ENCODE measurements around the gene PPP1R13L.

PPP1R13L gene

GRCh38 chr19:45355910-45356309 lies 49.0 kb downstream of the PPP1R13L start:
- Histone ChIP-seq H3K27me3 (ENCODE audit: insufficient read depth, low read length, poor library complexity, severe bottlenecking) (no peaks in the 10 kb centered on the region), H3K4me1 (ENCODE audit: insufficient read depth, low read length, poor library complexity, severe bottlenecking) (no peaks in the 10 kb centered on the region), H3K36me3 (ENCODE audit: insufficient read depth, low read length) (peaks cover 6% of the 10 kb centered on the region; the same call in 1 of the 2 replicates), H3K4me2 (ENCODE audit: low read depth, low read length, poor library complexity, severe bottlenecking) (no peak overlapping the region), H3F3A (ENCODE audit: low read depth) (no peaks in the 10 kb centered on the region), H3K79me2 (ENCODE audit: insufficient read depth, low read length) (no peaks in the 10 kb centered on the region), H3K9me2 (replicated peaks; ENCODE audit: low read depth, low read length) (no peaks in the 10 kb centered on the region), H2AFZ (ENCODE audit: low read length) (no peak overlapping the region), H3K9ac (ENCODE audit: low read depth, low read length, poor library complexity, severe bottlenecking) (no peak overlapping the region), H4K20me1 (ENCODE audit: insufficient read depth, low read length, poor library complexity, severe bottlenecking) (no peaks in the 10 kb centered on the region), H3K4me3 (ENCODE audit: low read length, poor library complexity, severe bottlenecking) (no peak overlapping the region), H3K9me3 (ENCODE audit: insufficient read depth, low read depth, low read length) (no peaks in the 10 kb centered on the region)
- TF ChIP-seq EZH2phosphoT487 (IDR thresholded peaks at IDR 0.05; ENCODE audit: borderline replicate concordance), result no peak
- no peak for TF ChIP-seq CTCF (conservative IDR thresholded peaks at IDR 0.05; ENCODE audit: low read length)

GRCh38 chr19:45355402-45355801 lies 49.5 kb downstream of the PPP1R13L start:
- H3F3A ChIP-seq (ENCODE audit: low read depth), result no peaks in the 10 kb centered on the region
- no peaks in the 10 kb centered on the region for H4K20me1 ChIP-seq (ENCODE audit: insufficient read depth, low read length, poor library complexity, severe bottlenecking)
- no peaks in the 10 kb centered on the region for H3K9me2 ChIP-seq (replicated peaks; ENCODE audit: low read depth, low read length)
- TF ChIP-seq CTCF (conservative IDR thresholded peaks at IDR 0.05; ENCODE audit: low read length) (no peak), EZH2phosphoT487 (IDR thresholded peaks at IDR 0.05; ENCODE audit: borderline replicate concordance) (no peak)
- H3K4me1 ChIP-seq (ENCODE audit: insufficient read depth, low read length, poor library complexity, severe bottlenecking), result no peaks in the 10 kb centered on the region
- H3K9ac ChIP-seq (ENCODE audit: low read depth, low read length, poor library complexity, severe bottlenecking), result no peak overlapping the region
- H3K79me2 ChIP-seq (ENCODE audit: insufficient read depth, low read length), result no peaks in the 10 kb centered on the region
- no peaks in the 10 kb centered on the region for H3K9me3 ChIP-seq (ENCODE audit: insufficient read depth, low read depth, low read length)
- no peak overlapping the region for H3K4me2 ChIP-seq (ENCODE audit: low read depth, low read length, poor library complexity, severe bottlenecking)
- H3K36me3 ChIP-seq (ENCODE audit: insufficient read depth, low read length), result peaks cover 6% of the 10 kb centered on the region; the same call in 1 of the 2 replicates
- no peak overlapping the region for H3K4me3 ChIP-seq (ENCODE audit: low read length, poor library complexity, severe bottlenecking)
- no peak overlapping the region for H2AFZ ChIP-seq (ENCODE audit: low read length)
- no peaks in the 10 kb centered on the region for H3K27me3 ChIP-seq (ENCODE audit: insufficient read depth, low read length, poor library complexity, severe bottlenecking)

- no peaks in the 10 kb centered on the region for H3K9me3 ChIP-seq (ENCODE audit: insufficient read depth, low read depth, low read length)
- H3K9me2 ChIP-seq (replicated peaks; ENCODE audit: low read depth, low read length), result no peaks in the 10 kb centered on the region
- no peaks in the 10 kb centered on the region for H3K4me1 ChIP-seq (ENCODE audit: insufficient read depth, low read length, poor library complexity, severe bottlenecking)
- peaks cover 6% of the 10 kb centered on the region; the same call in 1 of the 2 replicates for H3K36me3 ChIP-seq (ENCODE audit: insufficient read depth, low read length)
- H2AFZ ChIP-seq (ENCODE audit: low read length), result no peak overlapping the region
- no peak overlapping the region for H3K4me2 ChIP-seq (ENCODE audit: low read depth, low read length, poor library complexity, severe bottlenecking)
- H3K27me3 ChIP-seq (ENCODE audit: insufficient read depth, low read length, poor library complexity, severe bottlenecking), result no peaks in the 10 kb centered on the region
- no peak for TF ChIP-seq EZH2phosphoT487 (IDR thresholded peaks at IDR 0.05; ENCODE audit: borderline replicate concordance)
- TF ChIP-seq CTCF (conservative IDR thresholded peaks at IDR 0.05; ENCODE audit: low read length), result no peak
- no peak overlapping the region for H3K4me3 ChIP-seq (ENCODE audit: low read length, poor library complexity, severe bottlenecking)
- no peak overlapping the region for H3K9ac ChIP-seq (ENCODE audit: low read depth, low read length, poor library complexity, severe bottlenecking)
- H3F3A ChIP-seq (ENCODE audit: low read depth), result no peaks in the 10 kb centered on the region
- H4K20me1 ChIP-seq (ENCODE audit: insufficient read depth, low read length, poor library complexity, severe bottlenecking), result no peaks in the 10 kb centered on the region
- no peaks in the 10 kb centered on the region for H3K79me2 ChIP-seq (ENCODE audit: insufficient read depth, low read length)
Measured at GRCh38 chr19:45354241-45354842, 50.5 kb downstream of the PPP1R13L start.
